Measurements from ENCODE around the gene SLC25A12. TPM values are rescaled to one million over a fixed set of nuclear protein-coding genes. Genes with fewer than 3 reads are reported as not detected.
A peak's percentile ranks its signal among the peaks of the same experiment; 100 is the strongest.

Gene SLC25A12
- total RNA-seq, 1 donor from 2014 or later, result 11.5 TPM

GRCh38 chr2:171807119-171807518 is 86.9 kb downstream of the SLC25A12 start:
- intact Hi-C loops (cut with DNase I), result no loop called here
- H3K36me3 ChIP-seq, result peaks cover 8% of the 10 kb centered on the region

GRCh38 chr2:171804456-171804855 is 89.6 kb downstream of the SLC25A12 start:
- DNase-seq (no peak), ATAC-seq (no peak)
- TF ChIP-seq CTCF (IDR thresholded peaks at IDR 0.05), result no peak
- H3K36me3 ChIP-seq, result peaks cover 15% of the 10 kb centered on the region
- no peak overlapping the region for H3K27ac ChIP-seq
- no peaks in the 10 kb centered on the region for H3K9me3 ChIP-seq
- intact Hi-C loops (cut with DNase I), result no loop called here
- no peaks in the 10 kb centered on the region for H3K4me1 ChIP-seq
- H3K4me3 ChIP-seq, result no peak overlapping the region
- H3K27me3 ChIP-seq, result no peaks in the 10 kb centered on the region

More at GRCh38 chr2:171807119-171807518, 86.9 kb downstream of the SLC25A12 start:
- Histone ChIP-seq H3K27me3 (no peaks in the 10 kb centered on the region), H3K27ac (no peak overlapping the region), H3K4me1 (no peaks in the 10 kb centered on the region), H3K9me3 (no peaks in the 10 kb centered on the region), H3K4me3 (no peak overlapping the region)
- ATAC-seq (no peak), DNase-seq (no peak)
- no peak for TF ChIP-seq CTCF (IDR thresholded peaks at IDR 0.05)

GRCh38 chr2:171803757-171804156 is 90.3 kb downstream of the SLC25A12 start:
- Histone ChIP-seq H3K9me3 (no peaks in the 10 kb centered on the region), H3K4me1 (no peaks in the 10 kb centered on the region), H3K36me3 (peaks cover 17% of the 10 kb centered on the region), H3K4me3 (no peak overlapping the region), H3K27ac (no peak overlapping the region), H3K27me3 (no peaks in the 10 kb centered on the region)
- no peak for ATAC-seq
- intact Hi-C loops (cut with DNase I), result no loop called here
- TF ChIP-seq CTCF (IDR thresholded peaks at IDR 0.05), result no peak
- DNase-seq, result no peak

- no peaks in the 10 kb centered on the region for H3K27me3 ChIP-seq
- ATAC-seq (no peak), DNase-seq (no peak)
- no peaks in the 10 kb centered on the region for H3K9me3 ChIP-seq
- intact Hi-C loops (cut with DNase I), result no loop called here
- no peak for TF ChIP-seq CTCF (IDR thresholded peaks at IDR 0.05)
- H3K36me3 ChIP-seq, result peaks cover 9% of the 10 kb centered on the region
- H3K4me3 ChIP-seq, result no peak overlapping the region
- no peak overlapping the region for H3K27ac ChIP-seq
- no peaks in the 10 kb centered on the region for H3K4me1 ChIP-seq
These were observed 93.4 kb downstream of the SLC25A12 start for GRCh38 chr2:171800639-171801038.

- TF ChIP-seq CTCF (IDR thresholded peaks at IDR 0.05), result no peak
- H3K4me3 ChIP-seq, result no peak overlapping the region
- ATAC-seq (peak; percentile 20), DNase-seq (no peak)
- H3K4me1 ChIP-seq, result no peaks in the 10 kb centered on the region
- H3K27me3 ChIP-seq, result no peaks in the 10 kb centered on the region
- H3K9me3 ChIP-seq, result no peaks in the 10 kb centered on the region
- H3K36me3 ChIP-seq, result peaks cover 12% of the 10 kb centered on the region
- H3K27ac ChIP-seq, result no peak overlapping the region
- intact Hi-C loops (cut with DNase I), result no loop called here
These were observed 95.8 kb downstream of the SLC25A12 start for GRCh38 chr2:171798156-171798820.

- Histone ChIP-seq H3K27ac (no peak overlapping the region), H3K27me3 (no peaks in the 10 kb centered on the region), H3K4me3 (no peak overlapping the region), H3K36me3 (peaks cover 23% of the 10 kb centered on the region), H3K4me1 (no peaks in the 10 kb centered on the region), H3K9me3 (no peaks in the 10 kb centered on the region)
- intact Hi-C loops (cut with DNase I), result no loop called here
- TF ChIP-seq CTCF (IDR thresholded peaks at IDR 0.05), result no peak
- DNase-seq (no peak), ATAC-seq (no peak)
These were observed 99.1 kb downstream of the SLC25A12 start for GRCh38 chr2:171794918-171795317.

Measured in upper lobe of right lung (tissue), 1 donor.